Testis (tissue), 3 donors: ENCODE measurements around the gene GMPS. TPM values are rescaled to one million over a fixed set of nuclear protein-coding genes. Genes with fewer than 3 reads are reported as not detected.
"Not testable (repeated sequence)": the region's sequence is repeated elsewhere in the genome, so short reads cannot be mapped to it uniquely, and the experiment has no call there.

ENCODE experiments used
- DNase-seq: peaks from one replicate; pipeline ENCODE4 v3.0.0-alpha.2; 2019
- H3K27ac ChIP-seq, 2 donors: fragments of 200-600 bp; sonication (generic); one replicate each; pipeline ENCODE4 v1.5.1; 2019
- H3K27me3 ChIP-seq: fragments of 200-600 bp; sonication (generic); one replicate; pipeline ENCODE4 v1.5.1; 2019
- H3K36me3 ChIP-seq: fragments of 200-600 bp; sonication (generic); one replicate; pipeline ENCODE4 v1.5.1; 2017; ENCODE audit warnings: low read depth; ENCODE audit errors: missing control alignments
- H3K4me1 ChIP-seq: fragments of 200-600 bp; sonication (generic); one replicate; pipeline ENCODE4 v1.5.1; 2019
- H3K4me3 ChIP-seq, 2 donors: fragments of 200-600 bp; sonication (generic); one replicate each; pipeline ENCODE4 v1.5.1; 2017 to 2019
- H3K9me3 ChIP-seq: fragments of 200-600 bp; sonication (generic); one replicate; pipeline ENCODE4 v1.5.1; 2017
- CTCF ChIP-seq, 3 experiments: fragments of 450-650 bp in 2 of 3; fragments of 200-600 bp in 1 of 3; sonication (generic) in 1 of 3; IDR thresholded peaks; one replicate each; pipeline ENCODE4 v1.5.1; 2016 to 2019; ENCODE audit warnings: antibody characterized with exemption in 3 of 3, mild to moderate bottlenecking in 2 of 3, moderate library complexity in 1 of 3
- POLR2A ChIP-seq: fragments of 450-650 bp; IDR thresholded peaks from one replicate; pipeline ENCODE4 v1.6.1; 2017; ENCODE audit warnings: antibody characterized with exemption, mild to moderate bottlenecking, moderate library complexity
- WGBS, 2 donors: methylation state at CpG; one replicate each; pipeline ENCODE4 v1.1.5; 2018; 5-methylcytosine and 5-hydroxymethylcytosine counted together
- intact Hi-C: fragments of 100-400 bp; cut with DNase I; formaldehyde crosslinking; loops from one replicate; pipeline ENCODE4 v1.15.1; 2023; ENCODE audit warnings: low total_unique reads
- polyA plus RNA-seq: library from polyadenylated mRNA; stranded (reverse); fragments of 350-450 nt; fragmentation: Illumina TruSeq; extraction: RNeasy Lipid Tissue Mini Kit (QIAGEN cat#74804); gene quantifications from one replicate; pipeline ENCODE4 v1.2.3, GENCODE V29; 2014; ENCODE audit warnings: low read depth, low replicate concordance; ENCODE audit not compliant: insufficient read depth
- total RNA-seq, 2 donors: library from RNA; depleted of rRNA; stranded (reverse); fragments of >200 nt; gene quantifications; one replicate each; pipeline ENCODE4 v1.2.3, GENCODE V29; 2016

Gene GMPS
- total and polyA plus RNA-seq, 3 donors from 2014 or later = 90.2 to 259 (median 129) TPM

DNA sequence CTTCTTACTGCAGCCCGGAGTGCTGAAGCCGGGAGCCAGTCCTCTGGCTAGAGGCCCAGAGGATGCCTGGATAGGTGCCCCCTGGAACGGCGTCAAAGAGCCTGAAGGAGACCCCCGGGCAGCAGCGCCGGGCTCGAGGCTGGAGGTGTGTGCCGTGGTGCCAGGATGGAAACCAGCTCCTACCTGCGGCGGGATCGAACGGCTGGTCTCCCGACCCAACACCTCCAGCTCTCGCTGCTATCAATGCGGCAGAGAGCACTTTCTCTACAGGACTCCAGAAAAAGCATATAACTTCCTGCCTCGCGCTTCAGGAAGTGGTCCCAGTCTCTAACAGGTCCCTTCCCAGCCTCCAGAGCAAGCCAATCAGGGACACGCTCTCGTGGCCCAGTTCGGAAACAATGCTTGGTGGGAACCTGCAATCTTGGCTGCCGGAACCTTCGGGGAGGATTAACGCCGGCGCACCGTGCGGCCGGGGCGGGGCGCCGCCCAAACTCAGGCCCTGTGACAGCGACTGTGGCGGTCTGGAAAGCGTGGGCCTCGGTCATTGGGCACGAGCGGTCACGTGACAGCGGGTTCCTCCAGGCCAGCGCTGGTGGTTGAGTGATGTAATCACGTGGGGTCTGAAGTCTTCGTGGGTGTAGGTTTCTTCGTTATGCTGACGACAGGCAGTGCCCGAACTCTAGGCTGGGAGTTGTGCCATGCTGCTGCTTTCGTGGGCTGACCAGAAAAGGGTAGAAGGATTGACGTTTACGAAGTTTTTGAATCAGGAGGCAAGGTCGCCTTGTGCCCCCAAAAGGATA lies 16.1 kb upstream of the GMPS start, which contains the start of gene SLC33A1:
TSS of gene SLC33A1 (minus strand) at position 287 of the 800 bp plus-strand sequence. CDS start 430 bp downstream, outside the sequence.
- Histone ChIP-seq H3K4me1 (peaks cover 15% of the 10 kb centered on the region), H3K36me3 (no peaks in the 10 kb centered on the region), H3K4me3 (peak within 1 kb of the TSS; percentile 96 to 97), H3K27me3 (no peaks in the 10 kb centered on the region), H3K9me3 (no peaks in the 10 kb centered on the region), H3K27ac (peak within 1 kb of the TSS; percentile 92 to 96)
- intact Hi-C loops = no loop called here
- 0 to 1% methylated on average over 36 to 42 of the region's 50 CpGs for WGBS, 2 donors
- peak; percentile 99 for DNase-seq
- TF ChIP-seq POLR2A = no peak
- peak in 1 of 3 experiments; percentile 26 for TF ChIP-seq CTCF (IDR thresholded peaks at IDR 0.05)

DNA sequence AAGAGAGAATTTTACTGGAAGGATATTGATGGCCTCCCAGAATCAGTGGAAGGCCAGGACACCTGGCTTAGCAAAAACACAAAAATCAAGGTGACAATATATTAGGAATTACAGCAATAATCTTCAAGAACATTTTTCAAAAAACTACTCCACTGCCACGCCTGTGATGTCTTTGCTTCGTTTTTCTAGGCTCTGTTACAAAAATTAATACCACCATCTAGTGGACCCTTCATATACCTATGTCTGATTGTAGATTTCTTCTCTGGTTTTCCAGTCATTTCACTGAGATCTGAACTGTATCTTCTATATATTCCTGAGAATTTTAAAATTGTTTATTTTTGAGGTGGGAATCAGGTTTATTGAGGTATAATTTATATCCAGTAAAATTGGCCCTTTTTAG lies 10.6 kb upstream of the GMPS start:
- 24 to 31% methylated on average over 2 of the region's 2 CpGs for WGBS, 2 donors
- Histone ChIP-seq H3K27ac (no peak overlapping the region), H3K27me3 (no peaks in the 10 kb centered on the region), H3K36me3 (no peaks in the 10 kb centered on the region), H3K4me3 (no peak overlapping the region), H3K9me3 (no peaks in the 10 kb centered on the region), H3K4me1 (no peaks in the 10 kb centered on the region)
- no peak for DNase-seq
- intact Hi-C loops = no loop called here
- no peak for TF ChIP-seq CTCF (IDR thresholded peaks at IDR 0.05)
- TF ChIP-seq POLR2A = no peak

- DNase-seq, H3K4me3 ChIP-seq, H3K36me3 ChIP-seq, intact Hi-C loops, H3K9me3 ChIP-seq, H3K4me1 ChIP-seq, H3K27me3 ChIP-seq, H3K27ac ChIP-seq: not testable (repeated sequence)
- WGBS, 2 donors = 82 to 90% methylated on average over 5 of the region's 5 CpGs
Measured at GRCh38 chr3:155860424-155860823, 10.0 kb upstream of the GMPS start.

DNA sequence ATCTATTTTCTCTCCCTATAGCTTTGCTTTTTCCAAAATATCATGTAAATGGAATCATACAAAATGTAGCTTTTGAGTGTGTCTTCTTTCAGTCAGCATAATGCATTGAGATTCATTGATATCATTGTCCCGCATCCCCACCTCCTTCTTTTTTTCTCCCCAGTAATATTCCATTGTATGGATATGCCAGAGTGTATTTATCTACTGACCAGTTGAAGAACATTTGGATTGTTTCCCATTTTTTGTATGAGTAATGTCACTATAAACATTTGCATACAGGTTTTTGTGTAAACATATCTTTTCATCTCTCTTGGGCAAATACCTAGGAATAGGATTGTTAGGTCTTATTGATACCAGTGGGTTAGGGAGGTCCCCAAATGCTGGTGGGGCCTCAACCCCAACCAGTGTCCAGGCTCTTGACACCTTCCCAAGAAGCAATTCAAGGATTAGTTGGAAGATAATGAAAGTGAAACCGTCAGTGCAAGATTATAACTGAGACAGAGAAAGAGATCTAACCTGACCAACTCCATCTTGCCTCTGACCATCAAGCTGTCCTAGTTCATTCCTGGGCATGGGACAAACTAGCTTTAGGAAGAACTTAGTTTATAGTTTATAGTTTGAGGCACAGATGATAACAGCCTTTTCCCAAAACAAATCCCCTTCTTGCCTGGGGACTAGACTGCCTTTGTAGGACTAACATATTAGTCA lies 8.8 kb upstream of the GMPS start:
- WGBS, 2 donors = 89 to 92% methylated on average over 2 of the region's 2 CpGs
- no peaks in the 10 kb centered on the region for H3K9me3 ChIP-seq
- DNase-seq = no peak
- no peak for TF ChIP-seq CTCF (IDR thresholded peaks at IDR 0.05)
- intact Hi-C loops = no loop called here
- no peaks in the 10 kb centered on the region for H3K36me3 ChIP-seq
- no peak overlapping the region for H3K4me3 ChIP-seq
- no peaks in the 10 kb centered on the region for H3K4me1 ChIP-seq
- H3K27me3 ChIP-seq = no peaks in the 10 kb centered on the region
- H3K27ac ChIP-seq = no peak overlapping the region

GRCh38 chr3:155862290-155862982 lies 8.0 kb upstream of the GMPS start:
- H3K4me1 ChIP-seq, H3K9me3 ChIP-seq, intact Hi-C loops, H3K27me3 ChIP-seq, H3K27ac ChIP-seq, H3K4me3 ChIP-seq, H3K36me3 ChIP-seq, DNase-seq: not testable (repeated sequence)
- WGBS, 2 donors = 86 to 91% methylated on average over 12 of the region's 12 CpGs
